Renal pelvis (tissue), 12 donors: ENCODE measurements around the gene OAF. TPM values are rescaled to one million over a fixed set of nuclear protein-coding genes. Genes with fewer than 3 reads are reported as not detected.
"Not testable (repeated sequence)": the region's sequence is repeated elsewhere in the genome, so short reads cannot be mapped to it uniquely, and the experiment has no call there.

Experiments used
- DNase-seq: peaks from one replicate; pipeline ENCODE4 v3.0.0-alpha.2; 2013
- long read RNA-seq, 16 experiments: transcript quantifications; one replicate each; lab custom pipeline, GENCODE V29; 2026
- polyA plus RNA-seq, 3 donors: library from polyadenylated mRNA; unstranded; fragments of 120-200 nt; gene quantifications; one replicate each; pipeline ENCODE4 v1.2.1, GENCODE V29; 2013; ENCODE audit not compliant: insufficient read length in 3 of 3

The OAF gene
- polyA plus RNA-seq, result 10 to 100 TPM; 39.4 to 49.9 (median 47.3) TPM
- long read RNA-seq, donor 1, transcript OAF-201 (4 exons, 2,525 nt), result major isoform, 30 of 38 reads
- long read RNA-seq, donor 1, partial matches to known transcripts, result 6 of 38 reads
- long read RNA-seq, donor 1, other reads (novel, unspliced or antisense), result 0 of 38 reads
- long read RNA-seq, donor 2, transcript OAF-201 (4 exons, 2,525 nt), result major isoform, 36 of 54 reads
- long read RNA-seq, donor 2, partial matches to known transcripts, result 15 of 54 reads
- long read RNA-seq, donor 2, other reads (novel, unspliced or antisense), result 0 of 54 reads
- long read RNA-seq, donor 3, transcript OAF-201 (4 exons, 2,525 nt), result major isoform, 32 of 70 reads
- long read RNA-seq, donor 3, partial matches to known transcripts, result 37 of 70 reads
- long read RNA-seq, donor 3, other reads (novel, unspliced or antisense), result 0 of 70 reads
- long read RNA-seq, donor 4, transcript OAF-201 (4 exons, 2,525 nt), result major isoform, 32 of 48 reads
- long read RNA-seq, donor 4, partial matches to known transcripts, result 15 of 48 reads
- long read RNA-seq, donor 4, other reads (novel, unspliced or antisense), result 0 of 48 reads
- long read RNA-seq, donor 5, transcript OAF-201 (4 exons, 2,525 nt), result major isoform, 18 of 18 reads
- long read RNA-seq, donor 5, partial matches to known transcripts, result 0 of 18 reads
- long read RNA-seq, donor 5, other reads (novel, unspliced or antisense), result 0 of 18 reads
- long read RNA-seq, donor 6, transcript OAF-201 (4 exons, 2,525 nt), result major isoform, 19 of 19 reads
- long read RNA-seq, donor 6, partial matches to known transcripts, result 0 of 19 reads
- long read RNA-seq, donor 6, other reads (novel, unspliced or antisense), result 0 of 19 reads
- long read RNA-seq, donor 7, transcript OAF-201 (4 exons, 2,525 nt), result major isoform, 54 of 118 reads
- long read RNA-seq, donor 7, partial matches to known transcripts, result 60 of 118 reads
- long read RNA-seq, donor 7, other reads (novel, unspliced or antisense), result 0 of 118 reads
- long read RNA-seq, donor 8, transcript OAF-201 (4 exons, 2,525 nt), result major isoform, 42 of 57 reads
- long read RNA-seq, donor 8, partial matches to known transcripts, result 14 of 57 reads
- long read RNA-seq, donor 8, other reads (novel, unspliced or antisense), result 0 of 57 reads
- long read RNA-seq, donor 9, transcript OAF-201 (4 exons, 2,525 nt), result major isoform, 22 of 47 reads
- long read RNA-seq, donor 9, partial matches to known transcripts, result 25 of 47 reads
- long read RNA-seq, donor 9, other reads (novel, unspliced or antisense), result 0 of 47 reads
- long read RNA-seq, donor 10, transcript OAF-201 (4 exons, 2,525 nt), result major isoform, 21 of 41 reads
- long read RNA-seq, donor 10, partial matches to known transcripts, result 20 of 41 reads
- long read RNA-seq, donor 10, other reads (novel, unspliced or antisense), result 0 of 41 reads
- long read RNA-seq, donor 11, transcript OAF-201 (4 exons, 2,525 nt), result major isoform, 23 of 29 reads
- long read RNA-seq, donor 11, partial matches to known transcripts, result 5 of 29 reads
- long read RNA-seq, donor 11, other reads (novel, unspliced or antisense), result 0 of 29 reads
- long read RNA-seq, donor 12, transcript OAF-201 (4 exons, 2,525 nt), result major isoform, 39 of 46 reads
- long read RNA-seq, donor 12, partial matches to known transcripts, result 6 of 46 reads
- long read RNA-seq, donor 12, other reads (novel, unspliced or antisense), result 0 of 46 reads
- long read RNA-seq, donor 13, transcript OAF-201 (4 exons, 2,525 nt), result major isoform, 15 of 15 reads
- long read RNA-seq, donor 13, partial matches to known transcripts, result 0 of 15 reads
- long read RNA-seq, donor 13, other reads (novel, unspliced or antisense), result 0 of 15 reads
- long read RNA-seq, donor 14, result 0 reads
- long read RNA-seq, donor 15, transcript OAF-201 (4 exons, 2,525 nt), result major isoform, 65 of 66 reads
- long read RNA-seq, donor 15, partial matches to known transcripts, result 0 of 66 reads
- long read RNA-seq, donor 15, other reads (novel, unspliced or antisense), result 0 of 66 reads
- long read RNA-seq, donor 16, transcript OAF-201 (4 exons, 2,525 nt), result major isoform, 18 of 24 reads
- long read RNA-seq, donor 16, partial matches to known transcripts, result 5 of 24 reads
- long read RNA-seq, donor 16, other reads (novel, unspliced or antisense), result 0 of 24 reads

DNA sequence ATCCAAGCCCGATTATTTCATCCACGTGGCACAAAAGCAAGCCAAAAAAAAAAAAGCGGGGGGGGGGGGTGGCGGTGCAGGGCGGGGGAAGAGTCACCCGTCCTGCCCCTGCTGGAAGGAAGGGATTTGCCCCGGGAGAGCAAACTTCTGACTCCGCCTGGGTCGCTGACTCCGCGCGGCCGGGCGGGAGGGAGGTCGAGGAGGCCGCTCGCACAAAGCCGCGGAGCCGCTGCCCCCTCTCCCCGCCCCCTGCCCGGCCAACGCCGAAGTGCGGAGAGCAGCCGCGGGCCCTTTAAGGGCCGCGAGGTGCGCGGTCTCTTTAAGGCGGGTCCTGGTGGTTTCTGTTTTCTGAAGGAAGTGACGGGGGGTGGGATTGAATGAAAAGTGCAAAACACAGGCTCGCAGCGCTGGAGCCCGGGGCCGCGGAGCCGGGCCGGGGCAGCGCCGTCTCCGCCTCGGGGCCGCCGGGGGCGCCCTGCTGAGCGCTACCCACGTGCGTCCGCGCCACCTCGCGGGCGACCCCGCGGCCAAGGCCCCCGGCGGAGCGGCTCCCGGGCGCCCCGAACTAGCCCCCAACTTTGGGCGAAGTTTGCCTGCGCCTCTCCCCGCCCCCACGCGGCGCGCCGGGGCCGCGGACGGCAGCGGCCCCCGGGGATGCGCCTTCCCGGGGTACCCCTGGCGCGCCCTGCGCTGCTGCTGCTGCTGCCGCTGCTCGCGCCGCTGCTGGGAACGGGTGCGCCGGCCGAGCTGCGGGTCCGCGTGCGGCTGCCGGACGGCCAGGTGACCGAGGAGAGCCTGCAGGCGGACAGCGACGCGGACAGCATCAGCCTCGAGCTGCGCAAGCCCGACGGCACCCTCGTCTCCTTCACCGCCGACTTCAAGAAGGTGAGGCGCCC, at the start of gene OAF:
OAF (plus strand) TSS at position 407 of the 896 bp plus-strand sequence; CDS start at position 655, 248 bp downstream.
- DNase-seq, result peak; percentile 90

DNA sequence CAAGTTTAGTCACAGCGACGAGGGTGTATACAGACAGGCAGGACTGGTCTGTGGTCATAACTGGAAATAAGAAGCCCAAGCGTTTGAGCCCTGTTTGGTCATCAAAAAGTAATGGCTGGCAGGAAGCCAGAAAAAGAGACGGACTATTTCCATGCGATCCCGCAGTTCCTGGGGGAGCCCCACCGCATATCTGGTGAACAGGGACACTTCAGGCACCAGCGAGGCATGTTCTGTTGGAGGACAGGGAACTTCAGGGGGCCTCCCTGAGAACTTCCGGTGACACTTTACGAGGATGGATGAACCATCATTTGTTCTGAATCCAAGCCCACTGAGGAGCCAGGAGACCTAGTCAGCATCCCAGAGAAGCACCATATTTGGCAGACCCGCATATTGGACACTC, 43.2 kb upstream of the OAF start:
- no peak for DNase-seq

DNA sequence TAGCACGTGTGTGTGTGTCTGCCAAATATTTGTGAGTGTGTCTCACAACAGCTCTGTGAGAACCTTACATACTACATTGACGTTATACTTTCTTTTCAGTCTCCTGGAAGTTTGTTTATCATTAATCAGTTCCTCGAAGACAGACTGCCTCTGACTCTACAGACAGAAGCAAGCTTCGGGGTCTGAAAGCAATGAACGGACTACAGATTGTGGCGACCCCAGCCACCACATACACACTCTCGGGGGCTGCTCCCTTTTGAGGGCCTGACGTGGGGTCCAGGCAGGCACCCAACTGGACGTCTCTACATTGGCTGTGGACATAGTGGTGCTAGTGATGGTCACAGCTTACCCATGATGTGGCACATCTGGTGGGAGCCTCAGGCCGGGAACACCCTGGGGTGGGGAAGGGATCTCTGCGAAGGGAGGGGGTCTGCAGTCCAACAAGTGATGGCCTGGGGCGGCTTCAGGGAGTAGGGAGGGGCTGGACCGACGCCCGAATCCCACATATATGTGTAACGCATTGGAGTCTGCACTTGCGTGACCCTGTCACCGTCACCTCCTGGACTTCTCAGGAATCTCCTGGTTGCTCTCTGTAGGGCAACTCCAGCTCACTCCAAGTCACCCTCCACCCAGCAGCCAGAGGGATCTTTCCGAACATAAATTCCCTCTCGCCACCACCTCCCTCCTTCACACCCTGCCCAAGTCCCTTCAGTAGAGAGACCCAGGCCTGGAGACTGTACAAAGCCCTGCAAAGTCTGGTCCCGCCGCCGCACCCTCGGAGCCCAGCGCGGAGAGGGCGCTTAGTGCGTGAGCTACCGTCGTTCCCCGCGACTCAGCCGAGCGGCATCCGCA, 42.5 kb upstream of the OAF start:
- no peak for DNase-seq

DNA sequence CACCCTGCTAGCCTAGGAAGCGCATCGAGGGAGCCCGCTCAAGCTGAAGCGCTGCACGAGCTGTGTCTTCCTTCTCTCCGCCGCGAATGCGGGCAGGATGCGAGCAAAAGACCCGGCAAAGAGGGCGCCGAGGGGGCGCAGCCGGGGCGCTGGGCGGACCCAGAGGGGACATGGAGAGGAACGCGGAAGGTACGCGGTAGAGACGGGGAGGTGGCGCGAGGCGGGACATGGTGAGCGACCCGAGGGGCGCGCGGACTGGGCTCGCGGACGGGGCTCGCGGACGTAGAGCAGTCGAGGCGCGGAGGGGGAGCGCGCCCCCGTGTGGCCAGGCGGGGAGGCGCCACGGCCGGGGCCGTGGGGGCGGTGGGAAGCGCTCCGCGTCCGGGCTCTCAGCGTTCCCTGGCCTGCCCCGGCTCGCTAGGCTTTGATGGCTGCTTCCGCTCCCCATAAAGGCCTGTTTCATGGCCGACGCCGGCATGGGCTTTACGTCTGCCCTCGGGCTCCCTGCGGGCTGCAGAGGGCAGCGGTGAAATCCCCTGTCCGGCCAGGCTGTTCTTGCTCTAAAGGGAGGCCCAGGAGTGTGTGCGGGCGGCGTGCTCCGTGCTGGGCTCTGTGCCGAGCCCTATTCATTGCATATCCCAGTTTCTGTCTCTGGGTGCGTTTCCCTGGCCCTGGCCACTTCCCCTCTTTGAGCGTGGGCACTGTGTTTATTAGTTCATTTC, 41.7 kb upstream of the OAF start:
- peak; percentile 75 for DNase-seq

DNA sequence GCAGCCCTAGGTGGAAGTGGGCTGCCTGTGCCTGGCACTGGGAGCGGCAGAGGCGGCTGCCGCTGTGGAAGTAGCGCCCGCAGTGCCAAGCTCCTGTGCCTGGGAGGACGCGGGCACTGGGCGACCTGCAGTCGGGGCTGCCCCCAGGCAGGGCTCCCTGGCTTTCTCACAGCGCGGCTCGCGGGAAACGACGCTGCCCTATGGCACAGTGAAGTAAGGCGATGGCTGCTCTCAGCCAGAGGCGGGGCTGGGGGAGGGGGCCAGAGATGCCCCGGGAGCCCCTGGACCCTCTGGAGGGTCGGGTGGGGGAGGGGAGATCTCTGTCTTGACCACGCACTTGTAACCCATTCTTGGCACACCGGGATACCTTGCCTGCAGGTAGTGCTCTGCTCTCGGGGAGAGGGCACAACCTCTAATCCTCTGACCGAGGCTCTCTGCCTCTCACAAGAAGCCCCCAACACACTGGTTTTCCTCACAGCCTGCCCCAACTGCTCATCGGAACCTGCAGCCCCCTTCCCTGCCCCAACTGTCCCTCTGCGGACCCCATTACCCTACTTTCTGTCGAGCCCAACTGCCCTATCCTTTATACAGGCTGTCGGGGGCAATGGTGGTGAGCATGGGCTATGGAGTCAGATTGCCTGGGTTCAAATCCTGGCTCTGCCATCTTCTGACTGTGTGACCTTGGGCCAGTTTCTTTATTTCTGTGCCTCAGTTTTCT, 40.7 kb upstream of the OAF start:
- no peak for DNase-seq

DNA sequence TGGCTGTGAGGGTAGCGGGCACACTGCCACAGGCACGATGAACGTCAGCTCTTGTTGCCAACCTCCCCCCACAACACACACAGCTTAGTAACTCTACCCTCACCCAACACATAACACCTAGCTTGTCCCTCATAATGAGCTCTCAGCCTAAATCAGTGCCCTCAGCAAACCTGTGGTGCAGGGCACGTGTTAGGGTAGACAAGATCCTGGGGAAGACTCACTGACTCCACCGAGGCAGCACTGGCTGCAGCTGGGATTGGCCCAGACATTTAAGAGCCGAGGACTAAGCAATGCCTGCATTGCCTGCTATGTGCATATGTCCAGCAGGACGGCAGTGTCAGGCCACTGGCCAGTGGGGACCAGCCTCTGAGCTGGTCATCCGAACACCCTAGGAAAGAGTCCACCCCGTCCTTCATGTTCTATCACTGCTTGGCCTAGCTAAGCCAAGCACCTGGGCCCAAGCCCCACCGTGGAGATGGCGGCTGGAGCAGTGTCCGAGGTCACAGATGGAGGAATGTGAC, 40.0 kb upstream of the OAF start:
- DNase-seq, result no peak

DNA sequence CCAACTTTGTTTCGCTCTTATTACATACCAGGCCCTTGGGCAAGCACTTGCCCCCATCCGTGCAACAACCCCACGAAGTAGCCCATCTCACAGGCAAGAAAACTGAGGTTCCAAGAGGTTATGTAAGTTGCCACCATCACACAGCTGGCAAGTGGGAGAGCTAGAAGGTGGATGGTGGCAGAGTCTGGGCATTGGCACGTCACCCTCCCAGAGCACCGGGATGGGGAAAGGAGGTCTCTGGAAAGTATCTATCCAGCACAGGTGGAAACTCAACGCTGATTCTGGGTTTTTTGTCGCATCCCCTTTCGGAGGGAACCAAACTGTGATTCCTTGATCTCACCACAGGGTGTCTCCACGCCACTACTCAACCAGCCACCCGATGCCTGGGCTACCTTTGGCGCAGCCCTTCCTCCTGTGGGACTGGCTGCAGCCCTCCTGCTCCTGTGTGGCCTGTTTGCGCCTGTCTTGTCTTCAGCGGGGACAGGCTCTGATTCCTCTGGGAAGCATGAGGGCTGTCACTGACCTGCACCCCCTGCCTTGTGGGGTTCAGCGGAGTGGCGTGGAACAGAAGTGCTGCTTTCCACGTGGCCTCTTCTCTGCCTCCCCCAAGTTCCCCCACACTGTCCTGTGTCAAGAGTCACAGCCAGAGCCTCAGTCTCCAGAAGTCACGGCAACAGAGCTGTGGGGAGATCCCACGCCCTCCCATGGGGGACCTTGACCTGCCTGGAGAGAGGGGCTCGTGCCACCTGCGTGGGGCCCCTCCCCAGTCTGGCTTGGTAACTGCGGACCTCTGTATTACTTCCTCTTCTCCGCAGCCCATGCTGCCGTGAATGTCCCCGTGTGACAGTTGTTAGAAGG, 38.5 kb upstream of the OAF start:
- DNase-seq, result no peak

DNA sequence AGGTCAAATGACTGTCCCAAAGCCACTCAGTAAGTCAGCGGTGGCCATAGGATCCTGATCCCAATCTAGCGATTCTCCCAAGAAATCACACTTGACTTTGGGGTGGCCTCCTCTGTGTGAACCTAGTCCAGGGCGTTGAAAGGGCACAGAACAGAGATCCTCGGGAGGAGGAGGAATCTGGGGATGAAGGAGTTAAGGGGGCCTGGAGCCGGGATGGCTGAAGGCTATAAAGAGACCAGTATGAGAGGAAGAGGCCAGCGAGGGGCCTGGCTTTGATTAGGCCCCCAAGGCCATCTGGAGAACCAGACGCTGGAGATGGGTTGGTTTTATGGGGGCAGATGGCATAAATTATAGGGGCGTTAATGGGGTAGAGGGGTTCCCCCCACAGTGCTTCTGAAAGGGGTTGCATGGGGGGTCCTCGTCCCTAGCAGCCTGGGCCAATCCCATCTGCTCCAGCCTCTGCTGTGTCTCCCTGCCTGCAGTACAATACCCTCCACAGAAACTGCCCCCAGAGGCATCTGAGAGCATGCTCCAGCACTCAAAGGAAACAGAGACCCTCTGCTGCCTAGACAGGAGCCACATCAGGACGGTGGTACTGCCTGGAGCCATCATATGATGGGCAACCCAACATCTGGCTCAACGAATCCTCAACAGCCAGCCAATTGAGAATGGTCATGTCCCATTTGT, 37.7 kb upstream of the OAF start:
- DNase-seq, result no peak

DNA sequence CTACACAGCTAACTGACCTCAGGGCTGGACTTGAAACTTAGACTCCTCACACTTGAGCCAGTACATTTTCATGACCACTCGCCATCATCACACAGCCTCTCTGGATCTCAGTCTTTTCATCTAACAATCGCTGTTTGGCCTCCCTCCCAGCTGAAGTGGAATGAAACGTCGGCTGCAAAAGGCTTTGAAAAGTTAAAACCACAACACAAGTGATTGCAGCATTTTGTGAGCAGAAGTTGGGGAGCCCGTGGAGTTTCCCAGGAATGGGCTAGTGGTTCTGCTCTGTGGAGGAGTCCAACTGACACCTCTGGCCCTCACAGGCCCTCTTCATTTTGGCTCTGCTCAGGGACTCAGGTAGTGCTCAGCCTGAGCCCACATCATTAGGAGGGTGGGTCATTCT, 37.0 kb upstream of the OAF start:
- no peak for DNase-seq

DNA sequence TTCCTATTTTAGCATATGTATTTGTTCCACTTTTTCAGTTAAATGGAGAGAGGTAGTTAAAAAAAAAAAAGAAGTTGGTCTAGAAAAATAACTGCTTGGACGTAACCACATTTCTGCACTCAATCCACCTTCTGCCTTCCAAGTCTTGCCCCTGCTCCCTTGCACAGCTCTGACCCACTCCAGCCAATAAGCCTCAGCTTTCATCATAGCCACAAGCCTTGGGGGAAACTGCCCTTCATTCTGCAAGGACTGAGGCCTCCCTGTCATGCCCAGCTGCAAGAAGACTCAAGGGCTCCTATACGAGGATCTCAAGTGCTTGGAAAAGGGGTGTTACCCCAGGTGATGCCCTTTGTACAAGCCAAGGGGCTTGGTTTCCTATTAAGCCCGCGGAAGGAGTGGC, 36.0 kb upstream of the OAF start:
- DNase-seq, result no peak

DNA sequence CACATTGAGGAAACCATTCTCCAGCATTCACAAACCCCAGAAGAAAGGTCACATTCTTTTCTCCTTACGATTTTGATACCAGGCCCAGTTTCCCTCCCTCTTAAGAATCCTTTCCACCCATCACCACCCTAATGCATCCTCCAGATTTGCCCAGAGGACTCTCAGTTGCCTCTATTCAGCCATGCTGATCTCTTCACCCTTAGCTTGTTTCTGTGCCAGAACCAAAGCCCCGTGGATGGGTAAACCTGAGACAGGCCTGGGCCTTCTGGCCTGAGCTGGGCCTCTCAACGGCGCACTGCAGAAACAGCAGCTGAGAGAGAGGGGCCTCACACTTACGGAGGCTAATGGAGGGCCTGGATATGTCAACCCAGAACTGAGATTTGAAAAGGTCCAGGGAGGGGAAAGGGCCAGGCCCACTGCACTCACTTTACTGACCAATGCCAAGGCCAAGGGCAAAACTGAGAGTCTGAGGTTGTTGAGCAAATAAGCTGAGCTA, 32.2 kb upstream of the OAF start:
- no peak for DNase-seq

DNA sequence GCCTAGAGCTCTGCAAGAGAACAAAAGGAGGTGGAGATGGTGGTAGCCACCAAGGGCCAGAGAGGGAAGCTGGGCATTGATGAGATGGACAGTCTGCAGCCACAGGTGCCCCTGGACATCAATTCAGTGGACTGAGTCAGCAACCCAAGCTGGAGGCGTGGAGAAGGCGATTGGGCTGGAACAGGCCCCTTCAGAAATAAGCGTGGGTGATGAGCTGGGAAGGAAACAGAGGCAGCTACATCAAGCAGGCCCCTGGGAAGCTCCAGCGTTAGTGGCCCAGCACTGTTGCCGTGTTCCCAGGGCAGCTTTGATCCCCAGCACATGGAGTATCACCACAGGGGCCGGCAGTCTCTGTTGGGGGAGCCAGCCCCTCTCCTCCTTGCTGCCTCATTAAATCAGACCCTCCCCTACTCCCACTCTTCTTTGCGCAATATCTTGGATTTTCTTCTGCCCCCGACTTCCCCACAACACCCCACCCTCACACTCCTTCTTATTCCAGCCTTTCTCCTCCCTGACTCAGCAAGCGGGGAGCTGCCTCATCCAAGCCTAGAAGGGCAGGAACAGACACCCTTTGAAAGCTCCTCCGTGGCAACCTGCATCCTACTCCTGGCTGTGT, 31.7 kb upstream of the OAF start:
- no peak for DNase-seq

DNA sequence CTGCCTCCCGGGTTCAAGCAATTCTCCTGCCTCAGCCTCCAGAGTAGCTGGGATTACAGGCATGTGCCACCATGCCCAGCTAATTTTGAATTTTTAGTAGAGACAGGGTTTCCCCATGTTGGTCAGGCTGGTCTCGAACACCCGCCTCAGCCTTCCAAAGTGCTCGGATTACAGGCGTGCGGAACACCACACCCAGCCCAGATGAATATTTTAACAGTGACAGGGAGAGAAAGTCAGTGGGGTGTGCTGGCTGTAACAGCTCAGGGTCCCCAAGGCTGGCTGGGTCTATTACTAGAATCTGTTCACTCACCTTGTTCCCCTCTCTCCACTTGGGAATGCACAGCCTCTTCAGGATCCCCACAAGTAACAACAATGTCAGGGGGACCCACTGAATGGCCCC, 30.8 kb upstream of the OAF start:
- not testable (repeated sequence) for DNase-seq
